ENCODE data around the gene GALC.

GALC gene

DNA sequence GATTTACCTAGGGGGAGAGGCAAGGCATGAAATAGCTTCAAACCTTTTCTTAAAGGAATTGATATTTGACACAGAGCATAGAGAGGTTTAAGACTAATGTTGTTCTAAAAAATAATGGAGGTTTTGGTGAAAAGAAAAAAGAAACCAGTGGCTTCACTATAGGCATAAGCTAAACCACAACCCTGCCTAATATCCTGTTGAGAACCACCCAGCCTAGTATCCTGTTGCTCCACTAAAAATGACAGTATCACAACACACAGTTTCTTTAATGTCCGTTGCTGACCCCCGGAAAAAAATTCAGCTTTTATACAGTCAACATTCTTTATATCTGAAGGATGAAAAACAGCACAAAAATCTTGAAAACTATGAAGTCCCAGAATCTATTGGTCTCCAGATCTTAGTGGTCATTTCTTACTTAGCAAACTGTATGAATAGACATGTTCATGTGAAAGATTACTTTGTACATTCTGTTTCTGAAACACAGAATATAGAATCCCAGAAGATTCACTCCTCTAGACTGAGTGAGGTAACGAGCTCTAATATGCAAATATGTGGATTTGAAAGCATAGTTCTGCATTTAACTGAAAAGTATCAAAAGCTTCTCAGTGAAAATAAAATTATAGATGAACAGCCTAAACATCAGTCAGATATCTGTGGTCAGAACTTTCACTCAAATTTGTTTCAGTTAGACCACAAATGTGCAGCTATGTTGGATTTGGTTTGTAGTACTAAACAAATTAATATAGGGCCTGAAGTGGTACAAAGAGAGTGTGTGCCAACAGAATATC is 40.5 kb downstream of the GALC start:
- no peak for DNase-seq

DNA sequence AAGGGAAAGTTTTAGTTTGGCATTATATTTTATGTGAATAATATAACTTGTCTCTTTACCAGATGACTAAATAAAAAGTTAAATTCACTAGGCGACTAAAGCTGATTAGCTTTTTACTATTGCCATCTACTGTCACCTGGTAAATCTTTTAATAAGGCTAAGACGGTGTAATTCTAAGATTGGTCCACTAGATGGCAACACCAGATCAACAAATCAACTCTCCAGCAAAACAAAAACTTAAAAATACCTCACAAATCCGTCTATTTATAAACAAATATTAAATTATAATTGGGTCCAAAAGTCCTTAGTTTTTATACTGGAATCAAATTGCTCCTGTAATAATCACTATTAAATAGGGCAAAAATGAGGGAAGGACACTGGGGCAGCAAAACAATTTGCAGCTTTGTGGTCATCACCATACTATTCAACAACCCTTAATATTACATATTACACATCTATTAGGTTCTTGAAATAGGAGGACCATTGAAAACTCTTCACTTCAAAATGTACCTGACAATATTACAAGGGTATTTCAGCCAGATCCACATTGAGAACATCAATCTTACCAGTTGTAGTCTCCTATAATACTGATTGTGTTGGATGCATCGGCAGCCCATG is 47.9 kb downstream of the GALC start:
- no peak for DNase-seq

DNA sequence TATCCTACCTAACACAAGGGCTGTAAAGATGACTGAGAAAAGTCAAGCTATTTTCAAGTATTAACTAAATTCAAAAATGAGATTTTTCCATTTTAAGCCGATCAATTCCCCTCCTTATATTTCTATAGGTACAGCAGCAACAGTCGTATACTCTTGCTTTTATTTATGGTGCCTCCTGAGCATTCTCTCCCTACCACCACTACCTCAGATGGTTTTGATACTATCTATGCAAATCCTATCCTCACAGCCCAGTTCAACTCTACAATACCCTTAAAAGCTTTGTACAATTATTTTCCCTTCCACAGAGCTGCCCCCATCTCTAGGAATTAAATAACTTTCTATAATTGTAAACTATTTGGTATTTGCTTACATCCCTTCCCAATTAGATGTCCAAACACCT is 52.1 kb downstream of the GALC start:
- DNase-seq: no peak

DNA sequence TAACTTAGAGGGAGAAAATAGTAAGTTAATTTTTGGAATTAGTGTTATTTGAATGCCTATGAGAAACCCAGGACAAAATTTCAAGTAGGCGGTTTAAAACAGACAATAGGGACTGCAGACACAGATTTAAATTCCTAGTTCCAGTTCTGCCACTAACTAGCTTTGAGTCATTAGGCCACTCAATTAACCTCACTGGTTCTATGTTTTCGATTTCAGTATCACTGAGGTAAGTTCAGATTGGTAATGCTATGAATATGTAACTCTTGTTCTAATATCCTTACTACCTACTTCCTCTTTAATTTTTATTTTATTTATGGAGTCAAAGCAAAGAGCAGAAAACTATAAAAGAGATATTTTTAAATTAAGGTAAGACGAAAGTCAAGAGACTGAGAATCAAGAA is 52.6 kb downstream of the GALC start:
- no peak for DNase-seq

- no peak for DNase-seq
These were observed 57.1 kb downstream of the GALC start for GRCh38 chr14:87935886-87936285.

DNA sequence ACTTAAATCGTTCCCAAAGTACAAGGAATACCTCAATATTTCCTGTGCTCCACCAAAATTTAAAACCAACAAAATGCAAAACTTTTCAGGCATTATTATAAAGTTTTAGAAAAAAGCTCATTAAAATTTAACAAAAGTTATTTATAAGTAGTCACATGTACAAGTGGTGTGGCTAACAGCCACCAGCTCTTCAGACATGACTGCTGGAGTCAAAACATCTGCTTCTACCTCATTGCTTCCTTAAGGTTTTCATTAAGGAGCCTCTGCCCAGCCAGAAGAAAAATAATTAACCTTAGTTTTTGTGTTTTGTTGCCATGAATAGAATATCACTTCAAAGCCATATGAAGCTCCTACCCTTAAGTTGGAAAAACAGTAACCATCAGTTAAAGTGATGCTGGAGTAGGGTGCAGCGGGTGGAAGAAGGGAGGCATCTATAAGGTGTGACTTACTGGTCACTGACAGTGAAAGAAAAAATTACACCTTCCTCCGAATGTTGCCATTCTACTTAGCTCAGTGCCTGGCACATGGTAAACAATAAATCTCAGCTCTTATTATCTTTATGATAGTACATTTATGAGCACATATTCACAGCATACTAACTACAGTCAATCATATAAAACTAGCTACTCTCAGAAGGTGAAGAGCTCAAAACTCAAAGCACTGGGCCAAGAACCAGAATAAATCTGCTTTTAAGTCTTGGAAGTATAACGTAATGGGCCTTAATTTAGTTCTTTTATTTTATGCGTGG is 57.7 kb downstream of the GALC start:
- DNase-seq: no peak

DNA sequence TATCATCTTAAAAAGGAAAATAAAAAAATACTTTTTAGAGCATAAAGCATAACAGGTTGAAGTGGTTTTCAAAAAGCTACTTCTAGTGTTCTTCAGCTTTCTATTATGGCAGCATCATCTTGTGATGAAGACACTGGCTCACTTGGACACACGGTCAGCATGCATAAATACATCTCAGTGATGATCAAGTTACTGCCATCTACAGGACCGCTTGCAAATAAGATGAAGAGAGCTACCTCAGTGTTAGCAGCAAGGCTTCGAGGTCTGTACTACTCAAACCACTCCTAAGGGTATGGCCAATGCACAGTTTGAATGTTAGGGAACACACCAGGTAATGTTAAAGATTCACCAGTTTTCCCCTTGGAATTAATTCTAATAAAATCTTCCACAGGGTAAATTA is 58.8 kb downstream of the GALC start:
- no peak for DNase-seq

GRCh38 chr14:87916886-87917275 is 76.1 kb downstream of the GALC start:
- DNase-seq: no peak

DNA sequence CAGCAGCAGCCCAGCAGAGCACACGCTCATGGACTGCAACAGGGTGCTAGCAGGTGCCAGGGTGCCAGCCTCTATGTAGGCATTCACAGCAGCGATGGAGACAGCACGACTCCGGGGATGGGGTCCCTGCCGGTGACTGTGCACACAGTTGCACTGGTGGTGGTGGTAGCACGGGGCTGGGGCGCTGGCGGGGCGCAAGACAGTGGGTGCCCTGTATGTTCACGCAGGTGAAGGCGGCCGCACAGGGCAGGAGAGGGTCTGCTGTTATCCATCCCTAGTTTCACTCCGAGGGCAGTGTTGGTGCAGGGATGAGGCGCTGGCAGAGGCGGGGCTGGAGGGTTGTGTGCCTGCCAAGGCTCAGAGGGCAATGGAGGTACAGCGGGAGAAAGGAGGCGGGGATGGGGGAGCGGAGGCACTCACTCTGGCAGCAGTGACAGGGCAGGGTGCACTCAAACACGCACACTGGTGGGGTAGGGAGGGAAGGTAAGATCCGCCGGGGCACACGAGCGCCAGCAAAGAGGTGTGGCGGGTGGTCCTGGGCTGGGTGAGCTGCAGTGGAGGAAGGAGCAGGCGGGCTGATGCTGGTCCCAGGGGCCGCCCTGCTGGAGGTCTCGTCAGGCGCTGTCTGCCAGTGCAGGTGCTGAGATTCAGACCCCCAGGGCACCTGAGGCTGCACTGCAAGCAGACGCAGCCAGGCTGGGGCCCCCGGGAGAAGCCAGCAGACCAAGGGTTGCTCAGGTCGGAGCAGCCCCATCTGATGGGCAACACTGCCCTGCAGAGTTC is 76.7 kb downstream of the GALC start:
- DNase-seq: no peak

- DNase-seq: no peak
These were observed 84.4 kb downstream of the GALC start for GRCh38 chr14:87908550-87908949.

- DNase-seq: no peak
These were observed 91.3 kb downstream of the GALC start for GRCh38 chr14:87901652-87902051.

- no peak for DNase-seq
These were observed 91.7 kb downstream of the GALC start for GRCh38 chr14:87901236-87901635.

- no peak for DNase-seq
These were observed 93.8 kb downstream of the GALC start for GRCh38 chr14:87899228-87899627.

DNA sequence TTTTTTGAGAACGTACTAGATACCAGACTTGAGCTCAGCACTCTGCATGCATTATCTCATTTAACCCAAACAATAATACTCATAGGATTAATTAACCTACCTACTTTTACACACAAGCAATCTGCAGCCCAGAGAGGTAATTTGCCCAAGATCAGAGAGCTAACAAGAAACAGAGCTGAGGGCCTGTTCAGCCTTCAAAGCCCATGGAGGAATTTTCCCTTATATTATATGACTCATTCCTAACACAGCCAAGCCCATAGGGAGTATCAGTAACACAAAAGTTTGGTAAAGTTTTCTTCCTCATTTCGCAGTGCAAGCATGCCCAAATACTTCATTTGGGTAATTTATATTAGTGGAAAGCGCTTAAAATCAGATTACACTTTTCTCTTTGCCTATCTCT is 94.7 kb downstream of the GALC start:
- no peak for DNase-seq

GRCh38 chr14:87896393-87897380 is 96.3 kb downstream of the GALC start:
- DNase-seq: no peak

DNA sequence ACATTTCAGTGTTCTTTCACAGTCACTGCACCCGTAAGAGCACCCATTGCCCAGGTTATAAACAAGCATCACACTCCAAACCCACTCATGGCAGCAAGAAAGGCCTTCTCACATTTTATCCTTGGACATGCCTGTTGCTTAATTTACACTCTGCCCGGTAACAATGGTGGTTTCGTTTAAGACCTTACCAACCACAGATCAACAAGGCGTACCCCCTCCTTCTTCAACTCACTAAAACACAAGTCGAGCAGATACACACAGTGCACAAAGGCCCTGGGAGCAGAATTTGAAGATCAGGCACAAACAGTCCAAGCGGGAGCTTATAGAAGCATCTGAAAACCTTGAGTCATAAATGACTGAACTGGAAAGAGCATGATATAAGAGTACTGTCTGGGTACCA is 98.1 kb downstream of the GALC start:
- DNase-seq: no peak

- DNase-seq: no peak
These were observed 100.2 kb downstream of the GALC start for GRCh38 chr14:87892763-87893162.

DNA sequence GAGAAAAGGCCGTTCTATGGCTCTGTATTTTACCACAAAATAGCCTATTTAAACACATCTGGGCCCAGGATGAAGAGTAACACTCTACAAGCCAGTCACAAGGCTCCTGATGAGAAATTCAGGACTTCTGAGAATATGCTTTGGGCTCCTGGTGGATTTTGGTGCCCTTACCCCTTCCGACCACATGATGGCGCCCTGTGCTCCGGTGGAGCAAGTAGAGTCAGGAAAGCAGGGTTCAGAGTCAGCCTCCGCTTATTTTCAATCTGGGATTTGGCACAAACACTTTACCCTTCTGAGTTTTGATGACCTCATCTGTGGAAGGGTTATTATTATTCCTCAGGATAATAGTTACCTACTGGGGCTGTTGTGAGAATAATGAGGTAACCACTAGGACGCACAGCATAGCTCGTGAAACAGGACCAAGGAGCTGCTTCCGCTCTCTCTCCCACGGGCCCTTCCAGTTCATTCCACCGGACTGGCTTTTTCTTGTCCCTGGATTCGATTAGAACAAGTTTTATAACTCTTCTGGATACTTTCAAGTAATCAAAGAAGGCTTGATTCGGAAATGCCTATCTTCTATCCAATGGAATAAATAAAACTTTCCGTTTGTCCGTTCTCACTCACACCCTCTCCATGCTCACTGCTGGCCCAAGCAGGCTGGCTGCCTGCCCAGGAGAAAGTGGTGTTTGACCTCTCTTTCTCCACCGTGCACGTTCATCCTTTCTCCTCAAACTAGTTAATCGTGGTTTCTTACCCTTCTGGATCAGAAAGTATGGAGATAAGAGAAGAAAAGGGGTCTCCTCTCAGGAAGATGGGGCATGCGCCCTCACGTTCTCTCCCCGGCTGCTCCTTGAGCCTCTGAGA is 104.6 kb downstream of the GALC start:
- DNase-seq: no peak

- DNase-seq: no peak
These were observed 109.2 kb downstream of the GALC start for GRCh38 chr14:87883750-87884149.

All from activated effector memory CD4-positive, alpha-beta T cell treated with Interleukin-2 at 50 U/mL for 16 hours (primary cell).